Islet of Langerhans (tissue), 1 donor: ENCODE measurements around the gene PNPT1.
"Not testable (repeated sequence)": the region's sequence is repeated elsewhere in the genome, so short reads cannot be mapped to it uniquely, and the experiment has no call there.

ENCODE experiments used
- FAIRE-seq: peaks from one replicate; lab custom pipeline; 2011; peaks lifted over from hg19 to GRCh38; lab: Jason Lieb, UNC

The PNPT1 gene

DNA sequence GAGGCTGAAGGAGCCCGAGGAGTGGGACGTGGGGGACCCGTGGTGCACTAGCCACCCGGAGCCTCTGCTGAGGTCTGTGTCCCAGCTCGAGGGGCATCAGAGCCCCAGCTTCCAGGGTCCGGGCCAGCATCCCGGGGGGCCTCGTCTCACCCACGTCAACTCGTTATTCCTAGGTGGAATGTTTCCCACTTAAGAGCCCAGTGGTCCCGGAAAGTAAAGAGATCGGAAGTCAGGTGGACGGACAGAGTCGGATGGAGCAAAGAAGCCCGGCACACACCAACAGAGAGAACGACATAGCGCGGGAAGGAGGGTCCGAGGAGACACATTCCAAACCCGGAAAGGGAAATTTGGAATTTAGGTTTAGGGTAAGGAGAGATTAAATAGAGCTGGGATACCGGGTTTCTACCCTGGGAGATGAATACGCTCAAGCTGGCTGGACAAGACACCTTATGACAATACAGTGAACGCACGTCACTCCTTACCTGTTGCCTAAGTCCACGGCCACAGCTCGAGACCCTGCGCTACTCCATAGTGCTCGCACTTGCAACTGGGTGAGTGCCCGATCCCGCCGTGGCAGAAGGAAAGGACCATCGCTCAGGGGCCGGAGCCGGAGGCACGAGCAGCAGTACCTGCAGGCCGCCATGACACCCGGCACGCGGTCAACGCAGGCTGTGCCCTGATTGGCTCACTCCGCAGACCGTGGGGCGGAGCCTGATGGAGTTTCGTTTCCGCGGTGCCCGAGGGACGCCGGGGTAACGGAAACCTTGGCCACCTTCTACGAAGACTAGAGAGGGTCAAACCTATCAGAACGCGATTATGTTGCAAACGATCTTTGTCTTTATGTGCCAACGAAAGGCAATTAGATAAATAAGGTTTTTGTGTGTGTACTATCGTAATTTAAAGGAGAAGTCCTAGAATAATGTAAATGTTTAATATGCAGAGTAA, at the start of gene PNPT1:
Gene PNPT1, minus strand, starts transcription at position 664 of the 945 bp plus-strand sequence. Its CDS starts 21 bp downstream, at position 643.
- FAIRE-seq, result peak; percentile 86

DNA sequence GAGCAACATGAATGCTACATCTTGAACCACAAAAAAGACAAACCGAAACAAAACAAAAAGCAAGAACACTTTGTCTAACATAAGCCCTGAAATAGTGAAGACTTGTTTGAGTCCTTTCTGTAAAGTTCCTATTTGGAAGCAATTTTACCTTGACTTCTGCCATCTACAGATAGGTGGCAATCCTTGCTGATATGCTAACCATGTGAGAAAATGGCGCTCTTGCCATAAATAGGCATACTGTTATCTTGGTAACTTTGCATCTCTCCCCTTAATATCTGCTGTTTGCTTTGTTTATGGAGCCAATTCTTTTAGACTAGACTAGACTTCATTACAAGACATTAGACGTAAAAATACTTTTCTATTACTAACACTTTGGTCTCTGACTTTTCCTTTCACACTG, 49.4 kb upstream of the PNPT1 start:
- FAIRE-seq, result no peak

DNA sequence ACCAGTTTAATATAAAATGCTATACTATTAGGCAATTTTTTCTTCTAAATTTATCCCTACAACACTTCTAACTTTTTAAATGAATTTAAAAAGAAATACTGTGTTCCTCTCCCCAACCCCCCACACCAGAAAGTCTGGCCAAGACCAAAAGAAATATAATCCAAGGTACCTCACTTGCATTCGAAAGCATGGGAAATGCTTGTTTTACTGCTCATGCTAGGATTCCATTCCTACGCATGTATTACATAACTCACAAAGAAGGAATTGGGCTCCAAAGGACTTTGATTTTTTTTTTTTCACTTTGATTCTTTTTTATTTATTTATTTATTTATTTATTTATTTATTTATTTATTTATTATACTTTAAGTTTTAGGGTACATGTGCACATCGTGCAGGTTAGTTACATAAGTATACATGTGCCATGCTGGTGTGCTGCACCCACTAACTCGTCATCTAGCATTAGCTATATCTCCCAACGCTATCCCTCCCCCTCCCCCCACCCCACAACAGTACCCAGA, 42.4 kb upstream of the PNPT1 start:
- not testable (repeated sequence) for FAIRE-seq

DNA sequence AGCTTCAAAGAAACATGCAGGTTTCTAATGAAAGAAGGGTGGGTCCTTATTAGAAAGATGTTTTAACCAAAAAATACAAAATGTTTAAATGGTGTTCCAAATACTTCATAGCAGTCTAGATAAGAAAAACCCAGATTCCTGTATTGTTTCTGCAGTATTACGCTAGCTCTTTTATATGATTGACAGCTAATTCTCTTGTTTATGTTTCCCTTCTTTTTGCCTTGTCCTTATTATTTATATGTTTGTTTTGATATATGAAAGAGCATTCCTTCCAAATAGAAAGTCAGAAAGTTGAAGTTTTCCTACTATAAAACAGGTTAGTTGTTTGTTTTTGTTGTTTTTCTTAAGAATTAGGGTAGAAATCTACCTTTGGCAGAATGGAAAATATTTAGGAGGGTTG, 41.1 kb upstream of the PNPT1 start:
- FAIRE-seq, result no peak

DNA sequence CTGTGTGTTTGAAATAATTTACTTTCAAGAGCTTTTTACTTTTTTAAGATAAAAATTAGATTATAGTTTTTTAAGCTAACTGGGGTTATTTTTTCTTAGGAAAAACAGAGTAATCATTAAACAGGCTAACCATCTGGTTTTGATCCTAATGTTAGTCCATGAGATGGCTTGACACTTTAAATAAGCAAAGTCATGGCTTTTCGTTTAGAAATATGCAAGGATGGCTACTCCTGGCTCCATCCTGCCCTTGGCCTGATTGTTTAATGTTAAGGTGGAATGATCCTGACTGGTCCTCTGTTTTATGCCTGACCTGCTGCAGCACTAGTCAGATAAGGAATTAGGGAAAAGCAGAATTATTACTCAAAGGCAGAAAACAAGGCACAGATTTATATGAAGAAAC, 39.7 kb upstream of the PNPT1 start:
- no peak for FAIRE-seq

DNA sequence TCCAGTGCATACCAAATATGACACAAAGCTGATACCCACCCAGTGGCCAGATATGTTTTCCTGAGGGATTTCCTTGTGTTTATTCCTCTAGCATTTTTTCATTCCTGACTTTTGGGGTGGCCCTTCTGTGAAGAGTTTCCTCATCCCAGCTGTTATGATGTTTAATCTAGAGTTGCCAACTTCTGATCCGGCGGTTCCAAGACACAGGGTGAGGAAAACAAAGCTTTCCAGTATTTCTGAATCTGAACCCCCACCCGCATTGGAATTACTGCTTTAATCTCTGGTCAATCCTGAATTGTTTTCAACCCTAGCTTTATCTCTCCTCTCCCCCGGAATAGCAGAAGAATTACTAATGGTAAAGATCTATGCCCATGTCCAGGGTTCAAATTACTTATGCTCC, 39.2 kb upstream of the PNPT1 start:
- no peak for FAIRE-seq

DNA sequence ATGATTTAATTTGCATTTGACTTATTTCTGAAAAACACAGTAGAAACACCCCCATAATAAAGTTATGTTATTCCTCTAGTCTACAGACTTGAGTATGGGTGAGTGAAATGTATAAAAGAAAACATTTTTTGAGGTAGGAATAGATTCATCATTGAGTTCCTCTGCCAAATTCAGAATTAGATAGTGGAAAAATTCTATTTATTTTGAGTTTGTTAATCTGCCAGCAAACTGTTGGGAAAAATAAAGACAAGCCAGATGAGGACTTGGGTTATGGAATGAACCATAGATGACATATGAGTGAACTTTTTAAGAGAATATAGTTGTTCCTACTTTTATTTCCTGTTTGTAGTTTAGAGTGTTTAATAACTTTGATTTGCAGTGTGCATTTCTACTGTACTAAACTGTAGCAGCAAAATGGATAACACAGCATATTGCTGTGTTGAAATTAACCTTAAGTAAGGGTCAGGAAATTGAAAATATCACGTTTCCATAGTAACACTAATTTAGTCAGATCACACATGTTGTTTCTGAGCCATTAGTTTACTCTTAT, 35.6 kb upstream of the PNPT1 start:
- FAIRE-seq, result no peak

DNA sequence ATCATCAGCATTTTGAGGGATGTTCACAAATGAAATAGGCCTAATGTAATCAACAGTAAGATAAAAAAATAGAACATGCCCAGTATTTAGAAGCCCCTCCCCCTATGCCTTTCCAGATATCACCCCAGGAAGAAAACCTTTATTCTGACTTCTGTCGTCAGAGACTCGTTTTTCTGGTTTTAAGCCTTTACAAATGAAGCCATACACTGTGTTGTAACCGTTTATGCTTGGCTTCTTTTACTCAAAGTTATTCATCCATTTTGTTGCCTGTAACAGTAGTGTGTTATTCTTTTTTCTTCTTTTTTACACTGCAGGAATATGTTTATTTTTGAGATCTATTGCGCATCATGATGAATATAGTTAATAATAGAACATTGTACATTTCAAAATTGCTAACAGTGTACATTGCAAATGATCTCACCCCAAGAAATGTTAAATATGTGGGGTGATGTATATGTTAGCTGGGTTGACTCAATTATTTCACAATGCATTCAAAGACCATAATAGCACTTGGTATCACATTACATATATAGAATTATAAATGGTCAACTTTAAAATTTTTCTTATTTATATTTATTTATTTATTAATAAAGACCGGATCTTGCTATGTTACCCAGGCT, 28.1 kb upstream of the PNPT1 start:
- FAIRE-seq, result no peak

DNA sequence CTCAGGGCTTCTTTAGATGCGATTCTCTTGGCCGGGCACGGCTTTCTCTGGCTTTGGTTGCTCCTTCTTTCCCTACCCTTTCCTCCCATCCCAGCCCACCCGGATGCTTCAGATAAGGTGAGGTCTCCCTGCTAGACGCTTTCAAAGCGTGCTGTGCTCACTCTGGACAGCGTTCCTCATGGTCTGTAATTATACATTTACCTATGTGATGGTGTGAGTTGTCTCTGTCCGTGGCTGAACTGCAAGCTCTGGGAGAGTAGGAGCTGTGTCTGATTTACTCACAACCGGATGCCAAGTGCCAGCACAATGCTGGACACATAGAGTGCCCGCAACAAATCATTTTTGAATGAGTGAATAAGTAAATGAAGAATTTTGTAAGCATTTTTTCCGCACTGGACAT, 26.8 kb upstream of the PNPT1 start:
- no peak for FAIRE-seq

DNA sequence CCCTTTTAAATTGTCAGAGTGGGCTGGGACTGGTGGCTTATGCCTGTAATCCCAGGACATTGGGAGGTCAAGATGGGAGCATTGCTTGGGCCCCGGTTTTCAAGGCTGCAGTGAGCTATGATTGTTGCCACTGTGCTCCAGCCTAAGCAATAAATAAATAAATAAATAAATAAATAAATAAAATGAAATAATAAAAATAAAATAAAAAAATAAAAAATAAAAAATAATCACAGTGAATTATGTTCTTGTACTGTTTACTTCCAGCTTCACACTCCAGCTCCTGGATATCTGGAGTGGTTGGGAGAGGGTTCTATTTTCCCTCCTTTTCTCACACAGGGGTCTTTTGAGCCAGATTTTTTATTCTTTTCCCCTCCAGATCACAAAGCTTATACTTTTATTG, 26.2 kb upstream of the PNPT1 start:
- no peak for FAIRE-seq

DNA sequence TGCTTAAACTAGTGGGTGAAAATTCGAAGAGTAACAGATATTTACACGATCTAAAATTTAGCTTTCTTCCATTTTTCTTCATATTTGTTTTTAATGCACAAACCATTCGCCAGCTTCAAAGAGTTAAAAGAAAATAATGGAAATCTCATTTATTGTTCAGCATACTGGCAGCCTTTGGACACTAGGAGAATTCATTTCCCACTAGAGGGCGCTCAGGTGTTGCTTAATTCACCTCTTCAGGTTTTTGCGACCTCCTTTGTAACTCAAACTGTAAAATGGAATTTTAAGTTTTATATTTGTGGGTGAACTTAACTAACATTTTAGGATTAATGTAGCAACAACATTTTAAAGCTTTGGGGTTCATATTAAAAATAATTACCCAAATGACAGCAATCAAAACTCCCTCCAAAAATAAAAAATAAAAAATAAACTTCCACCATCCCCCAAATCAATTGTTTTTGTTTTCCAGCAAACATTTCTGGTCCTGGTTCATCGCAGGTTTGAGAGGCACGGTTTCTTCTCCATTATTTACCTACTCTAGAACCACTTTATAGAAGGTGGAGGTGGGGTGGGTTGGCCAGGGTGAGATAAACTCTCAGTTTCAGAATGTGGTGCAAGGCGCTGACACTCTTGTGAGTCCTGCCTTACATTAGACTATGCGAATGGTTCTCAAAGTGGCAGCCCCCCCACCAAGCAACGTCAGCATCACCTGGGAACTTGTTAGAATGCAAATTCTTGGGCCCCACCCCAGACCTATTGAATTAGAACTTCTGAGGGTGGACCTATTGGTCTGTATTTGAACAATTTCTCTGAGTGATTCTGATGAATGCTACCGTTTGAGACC, 24.7 kb upstream of the PNPT1 start:
- peak; percentile 99 for FAIRE-seq

DNA sequence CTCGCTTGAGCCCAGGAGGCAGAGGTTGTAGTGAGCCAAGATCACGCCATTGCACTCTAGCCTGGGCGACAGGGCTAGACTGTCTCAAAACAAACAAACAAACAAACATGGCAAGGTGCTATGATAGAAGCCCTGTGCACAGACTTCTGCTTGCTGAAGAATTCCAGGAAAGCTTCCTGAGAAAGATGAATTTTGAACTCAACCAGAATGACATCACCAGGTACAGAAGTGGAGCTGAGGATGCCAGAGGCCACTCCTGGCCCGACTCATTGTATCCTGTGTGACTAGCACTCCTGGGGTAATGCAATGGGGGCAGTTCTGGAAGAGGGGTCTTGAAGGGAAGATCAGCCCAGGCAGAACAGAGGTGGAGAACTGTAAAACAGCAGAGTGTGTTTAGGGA, 22.0 kb upstream of the PNPT1 start:
- no peak for FAIRE-seq

DNA sequence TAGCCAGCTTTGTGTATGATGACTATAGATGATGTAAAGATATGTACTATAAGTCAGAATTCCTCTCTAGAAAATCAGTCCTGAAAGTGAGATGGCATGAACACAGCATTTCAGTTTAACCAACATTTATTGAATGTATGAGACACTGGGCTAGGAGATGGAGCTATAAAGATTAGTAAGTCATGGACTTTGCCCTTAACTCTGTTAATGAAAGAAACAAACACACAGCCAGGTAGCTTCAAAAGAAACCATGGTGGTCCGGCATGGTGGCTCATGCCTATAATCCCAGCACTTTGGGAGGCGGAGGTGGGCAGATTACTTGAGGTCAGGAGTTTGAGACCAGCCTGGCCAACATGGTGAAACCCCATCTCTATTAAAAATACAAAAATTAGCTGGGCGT, 21.5 kb upstream of the PNPT1 start:
- not testable (repeated sequence) for FAIRE-seq

DNA sequence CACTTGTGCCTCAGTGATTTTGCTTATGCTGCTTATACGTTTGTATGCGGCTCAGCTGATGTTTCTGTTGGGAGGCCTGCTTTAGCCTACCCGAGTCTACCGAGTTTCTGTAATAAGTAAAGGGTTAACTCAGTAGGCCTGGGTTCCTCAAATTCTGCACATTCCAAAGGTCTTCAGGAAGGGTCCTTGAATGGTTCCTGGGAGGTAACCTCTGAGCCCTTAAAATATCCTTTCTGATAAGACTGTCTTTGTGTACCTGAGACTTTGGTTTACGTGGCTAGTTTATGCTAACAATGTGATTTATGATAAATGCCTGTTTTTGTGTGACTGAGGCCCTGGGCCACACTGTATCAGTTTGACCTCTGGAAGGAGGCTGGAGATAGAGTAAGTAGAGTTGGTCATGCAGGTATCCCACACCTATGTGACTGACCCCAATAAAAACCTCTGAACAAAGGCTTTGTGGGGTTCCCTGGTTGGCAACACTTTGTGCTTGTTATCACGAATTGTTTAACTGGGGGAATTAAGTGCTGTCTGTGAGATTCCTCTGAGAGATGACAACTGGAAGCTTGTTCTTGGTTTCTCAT, 18.9 kb upstream of the PNPT1 start:
- FAIRE-seq, result no peak

DNA sequence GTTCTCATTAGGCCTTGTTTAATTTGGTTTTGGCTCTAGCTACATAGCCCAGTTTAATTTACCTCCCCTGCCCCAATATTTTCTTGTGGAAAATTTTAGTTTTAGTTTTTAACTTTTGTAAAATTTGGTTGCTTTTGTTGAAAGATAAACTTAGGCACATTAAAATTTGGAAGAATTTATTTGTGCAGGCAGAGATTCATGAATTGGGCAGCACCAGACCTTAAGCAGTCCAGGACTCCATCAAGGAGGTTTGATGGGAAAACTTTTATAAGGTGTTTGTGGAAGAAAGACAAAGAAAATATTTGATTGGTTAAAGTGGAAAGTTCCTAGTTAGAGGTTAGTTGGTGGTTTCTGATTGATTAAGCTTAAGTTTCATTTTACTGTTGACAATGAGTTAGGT, 16.4 kb upstream of the PNPT1 start:
- FAIRE-seq, result no peak

DNA sequence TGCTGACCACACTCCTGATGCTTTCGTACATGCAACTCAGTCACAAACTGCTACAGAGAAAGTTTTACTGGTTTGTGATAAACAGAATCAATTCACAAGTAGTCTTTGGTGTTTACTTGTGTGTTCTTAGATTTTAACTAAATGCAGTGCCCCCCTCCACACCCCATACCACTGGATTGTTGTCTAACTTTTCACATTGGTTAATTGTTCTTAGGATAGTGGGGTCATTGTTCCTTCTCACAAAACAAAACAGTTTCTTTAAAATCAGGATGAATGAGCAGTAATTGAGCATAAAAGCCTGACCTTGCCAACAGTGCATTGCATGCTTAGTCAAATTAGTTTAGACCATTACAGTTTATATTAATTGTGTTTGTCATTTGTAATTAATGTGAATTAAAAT, 14.1 kb upstream of the PNPT1 start:
- no peak for FAIRE-seq

DNA sequence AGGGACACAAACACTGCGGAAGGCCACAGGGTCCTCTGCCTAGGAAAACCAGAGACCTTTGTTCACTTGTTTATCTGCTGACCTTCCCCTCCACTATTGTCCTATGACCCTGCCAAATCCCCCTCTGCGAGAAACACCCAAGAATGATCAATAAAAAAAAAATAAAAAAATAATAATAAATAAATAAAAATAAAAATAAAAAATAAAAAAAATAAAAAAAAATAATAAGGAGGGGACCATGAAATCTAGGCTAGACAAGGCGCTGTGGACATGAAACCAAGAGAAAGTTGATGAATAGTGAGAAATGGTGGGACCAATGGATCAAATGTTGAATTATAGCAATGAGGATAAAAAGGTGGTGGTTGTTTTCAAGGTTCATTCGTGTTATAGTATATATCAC, 12.6 kb upstream of the PNPT1 start:
- FAIRE-seq, result not testable (repeated sequence)

DNA sequence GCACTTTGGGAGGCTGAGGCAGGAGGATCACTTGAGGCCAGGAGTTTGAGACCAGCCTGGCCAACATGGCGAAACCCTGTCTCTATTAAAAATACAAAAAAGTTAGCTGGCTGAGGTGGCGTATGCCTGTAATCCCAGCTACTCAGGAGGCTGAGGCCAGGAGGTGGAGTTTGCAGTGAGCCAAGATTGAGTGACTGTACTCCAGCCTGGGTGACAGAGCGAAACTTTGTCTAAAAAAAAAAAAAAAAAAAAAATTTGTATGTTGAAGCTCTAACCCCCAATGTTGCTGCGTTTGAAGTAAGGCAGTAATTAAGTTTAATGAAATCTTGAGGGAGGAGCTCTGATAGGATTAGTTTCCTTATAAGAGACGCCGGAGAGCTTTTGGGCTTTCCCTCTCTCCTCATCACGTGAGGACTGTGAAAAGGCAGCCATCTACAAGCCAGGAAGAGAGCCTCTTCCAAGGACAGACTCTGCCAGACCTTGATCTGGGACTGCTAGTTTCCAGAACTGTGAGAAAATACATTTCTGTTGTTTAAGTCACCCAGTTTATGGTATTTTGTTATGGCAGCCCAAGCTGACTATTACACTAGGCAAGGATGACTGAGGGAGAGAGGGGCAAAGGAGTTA, 11.5 kb upstream of the PNPT1 start:
- no peak for FAIRE-seq

DNA sequence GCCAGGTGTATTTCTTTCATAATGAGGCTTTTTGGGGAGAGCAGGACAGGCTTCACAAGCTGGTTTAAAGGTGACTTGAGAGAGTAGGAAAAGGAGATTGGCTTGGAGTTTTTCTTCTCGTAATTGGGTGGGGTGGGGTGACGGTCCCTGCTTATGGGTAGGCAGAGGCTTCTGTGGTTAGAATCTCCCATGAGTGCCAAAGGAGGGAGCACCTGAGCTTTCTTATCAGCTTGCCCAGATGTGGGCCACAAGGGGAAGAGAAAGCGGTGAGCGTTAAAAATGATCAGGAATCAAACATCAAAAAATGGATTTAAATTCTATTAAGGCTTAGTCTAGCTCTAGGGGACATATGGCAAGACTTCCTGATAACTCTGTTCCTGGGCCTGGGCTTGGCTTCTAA, 9.7 kb upstream of the PNPT1 start:
- no peak for FAIRE-seq

DNA sequence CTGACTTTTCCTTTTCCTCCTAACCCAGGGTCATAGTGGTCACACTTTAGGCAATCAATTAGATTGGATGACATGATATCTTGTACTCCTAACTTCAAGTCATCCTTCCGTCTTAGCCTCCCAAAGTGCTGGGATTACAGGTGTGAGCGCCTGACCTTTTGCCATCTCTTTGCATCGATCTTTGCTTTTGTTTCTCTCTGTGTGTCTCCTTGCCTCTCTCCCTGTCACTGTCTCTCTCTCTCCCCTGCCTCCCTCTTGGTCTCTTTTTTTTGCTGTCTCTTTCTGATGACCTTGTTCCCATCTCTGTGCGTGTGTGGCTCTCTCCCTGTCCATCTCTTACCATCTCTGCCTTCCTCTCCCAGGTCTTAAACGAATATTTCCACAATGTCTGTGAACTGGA, 904 bp downstream of the PNPT1 start:
- not testable (repeated sequence) for FAIRE-seq

DNA sequence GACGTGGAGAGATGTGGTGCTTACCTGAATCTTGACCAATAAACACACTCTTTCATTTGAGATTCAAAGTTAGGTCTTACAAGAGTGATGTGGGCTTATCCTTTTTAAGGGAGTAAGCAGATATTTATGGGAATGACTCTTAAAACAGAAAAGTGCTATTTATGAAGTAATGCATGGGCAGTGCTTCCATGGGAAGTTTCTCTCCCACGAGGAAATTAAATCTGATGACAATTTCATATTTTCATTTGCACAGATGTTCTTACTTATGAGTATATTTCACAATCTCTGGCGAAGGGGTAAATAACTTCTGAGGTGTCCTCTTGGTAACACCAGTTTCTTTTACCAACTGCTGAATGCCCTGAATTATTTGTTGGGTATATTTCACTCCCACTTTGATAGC, 21.0 kb downstream of the PNPT1 start:
- FAIRE-seq, result no peak
